ENCODE results near the gene TANGO2. TPM values are rescaled to one million over a fixed set of nuclear protein-coding genes. Genes with fewer than 3 reads are reported as not detected.
A peak's percentile ranks its signal among the peaks of the same experiment; 100 is the strongest.

The TANGO2 gene
- total and polyA plus RNA-seq, 9 of the 15 experiments (the other 6 are each of a cell fraction or from before 2014, with no cell fraction given) = 15.5 to 94.9 (median 70.1) TPM

DNA sequence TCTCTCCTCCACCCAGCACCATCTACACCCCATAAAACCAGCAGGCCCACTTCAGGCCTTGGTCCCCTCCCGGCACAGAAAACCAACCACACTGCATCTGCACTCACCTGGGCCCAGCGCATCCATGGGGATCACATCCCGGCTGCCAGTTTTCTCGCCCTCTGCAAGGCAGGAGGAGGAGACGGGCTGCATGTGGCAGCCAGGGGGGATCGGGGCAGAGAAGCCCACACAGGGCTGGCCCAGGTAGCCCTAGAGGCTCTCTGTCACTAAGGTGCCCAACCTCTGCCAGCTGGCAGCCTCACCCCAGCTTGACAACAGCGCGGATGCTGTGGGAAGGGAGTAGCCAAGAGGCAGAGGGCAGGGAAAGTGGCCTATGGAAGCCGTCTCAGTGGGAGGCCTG, 48.7 kb upstream of the TANGO2 start (continued):
- TF ChIP-seq, protein P1, sequence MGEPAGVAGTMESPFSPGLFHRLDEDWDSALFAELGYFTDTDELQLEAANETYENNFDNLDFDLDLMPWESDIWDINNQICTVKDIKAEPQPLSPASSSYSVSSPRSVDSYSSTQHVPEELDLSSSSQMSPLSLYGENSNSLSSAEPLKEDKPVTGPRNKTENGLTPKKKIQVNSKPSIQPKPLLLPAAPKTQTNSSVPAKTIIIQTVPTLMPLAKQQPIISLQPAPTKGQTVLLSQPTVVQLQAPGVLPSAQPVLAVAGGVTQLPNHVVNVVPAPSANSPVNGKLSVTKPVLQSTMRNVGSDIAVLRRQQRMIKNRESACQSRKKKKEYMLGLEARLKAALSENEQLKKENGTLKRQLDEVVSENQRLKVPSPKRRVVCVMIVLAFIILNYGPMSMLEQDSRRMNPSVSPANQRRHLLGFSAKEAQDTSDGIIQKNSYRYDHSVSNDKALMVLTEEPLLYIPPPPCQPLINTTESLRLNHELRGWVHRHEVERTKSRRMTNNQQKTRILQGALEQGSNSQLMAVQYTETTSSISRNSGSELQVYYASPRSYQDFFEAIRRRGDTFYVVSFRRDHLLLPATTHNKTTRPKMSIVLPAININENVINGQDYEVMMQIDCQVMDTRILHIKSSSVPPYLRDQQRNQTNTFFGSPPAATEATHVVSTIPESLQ (CRISPR knock-in tag; IDR thresholded peaks at IDR 0.05) = no peak
- TF ChIP-seq RBM14 (IDR thresholded peaks at IDR 0.05; ENCODE audit: borderline replicate concordance, insufficient read depth, low read depth, low read length) = no peak
- TF ChIP-seq ARID1B (IDR thresholded peaks at IDR 0.05) = no peak
- TF ChIP-seq ETV1 (tag; conservative IDR thresholded peaks at IDR 0.05; ENCODE audit: low read depth) = no peak
- TF ChIP-seq HCFC1 (IDR thresholded peaks at IDR 0.05; ENCODE audit: low read depth, low read length) = no peak
- TF ChIP-seq NCOA4 (IDR thresholded peaks at IDR 0.05; ENCODE audit: partially characterized antibody) = no peak
- no peak for TF ChIP-seq FOXK2 (conservative IDR thresholded peaks at IDR 0.05 in 1 of 2, IDR thresholded peaks at IDR 0.05 in 1 of 2; ENCODE audit: low read depth in 2 of 2)
- TF ChIP-seq SMAD3 (CRISPR knock-in tag; conservative IDR thresholded peaks at IDR 0.05) = no peak
- TF ChIP-seq, protein P2, sequence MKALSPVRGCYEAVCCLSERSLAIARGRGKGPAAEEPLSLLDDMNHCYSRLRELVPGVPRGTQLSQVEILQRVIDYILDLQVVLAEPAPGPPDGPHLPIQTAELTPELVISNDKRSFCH (CRISPR knock-in tag; IDR thresholded peaks at IDR 0.05) = no peak
- TF ChIP-seq, protein P2 (tag; IDR thresholded peaks at IDR 0.05) = peak; percentile 47; the same call in 1 of the 2 replicates
- TF ChIP-seq CC2D1A (IDR thresholded peaks at IDR 0.05) = no peak
- TF ChIP-seq, protein P3, sequence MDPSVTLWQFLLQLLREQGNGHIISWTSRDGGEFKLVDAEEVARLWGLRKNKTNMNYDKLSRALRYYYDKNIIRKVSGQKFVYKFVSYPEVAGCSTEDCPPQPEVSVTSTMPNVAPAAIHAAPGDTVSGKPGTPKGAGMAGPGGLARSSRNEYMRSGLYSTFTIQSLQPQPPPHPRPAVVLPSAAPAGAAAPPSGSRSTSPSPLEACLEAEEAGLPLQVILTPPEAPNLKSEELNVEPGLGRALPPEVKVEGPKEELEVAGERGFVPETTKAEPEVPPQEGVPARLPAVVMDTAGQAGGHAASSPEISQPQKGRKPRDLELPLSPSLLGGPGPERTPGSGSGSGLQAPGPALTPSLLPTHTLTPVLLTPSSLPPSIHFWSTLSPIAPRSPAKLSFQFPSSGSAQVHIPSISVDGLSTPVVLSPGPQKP (CRISPR knock-in tag; IDR thresholded peaks at IDR 0.05) = no peak
- TF ChIP-seq ADNP (tag; IDR thresholded peaks at IDR 0.05) = no peak
- TF ChIP-seq HNRNPH1 (optimal IDR thresholded peaks at IDR 0.05; ENCODE audit: low read depth, low read length) = no peak
- TF ChIP-seq HNRNPL (IDR thresholded peaks at IDR 0.05; ENCODE audit: low read depth, low read length) = no peak
- TF ChIP-seq ZFP36 (IDR thresholded peaks at IDR 0.05; ENCODE audit: low read depth, low read length, partially characterized antibody) = no peak
- TF ChIP-seq BCL6 (CRISPR knock-in tag; IDR thresholded peaks at IDR 0.05) = no peak
- no peak for TF ChIP-seq SNRNP70 (optimal IDR thresholded peaks at IDR 0.05; ENCODE audit: low read depth, low read length)
- no peak for TF ChIP-seq HDAC6 (IDR thresholded peaks at IDR 0.05; ENCODE audit: low read depth, low read length)
- peak; percentile 66; the same call in 1 of the 2 replicates for TF ChIP-seq TAF15 (IDR thresholded peaks at IDR 0.05; ENCODE audit: low read depth, low read length)
- no peak for TF ChIP-seq ZNF140 (CRISPR knock-in tag; IDR thresholded peaks at IDR 0.05)
- no peak for TF ChIP-seq SMARCB1 (IDR thresholded peaks at IDR 0.05; ENCODE audit: insufficient read length, low read depth)
- TF ChIP-seq JUND (IDR thresholded peaks at IDR 0.05; ENCODE audit: borderline replicate concordance, low read depth, low read length) = no peak
- TF ChIP-seq JUND (tag; IDR thresholded peaks at IDR 0.05; ENCODE audit: borderline replicate concordance, low read depth, low read length) = no peak
- TF ChIP-seq, protein P4, sequence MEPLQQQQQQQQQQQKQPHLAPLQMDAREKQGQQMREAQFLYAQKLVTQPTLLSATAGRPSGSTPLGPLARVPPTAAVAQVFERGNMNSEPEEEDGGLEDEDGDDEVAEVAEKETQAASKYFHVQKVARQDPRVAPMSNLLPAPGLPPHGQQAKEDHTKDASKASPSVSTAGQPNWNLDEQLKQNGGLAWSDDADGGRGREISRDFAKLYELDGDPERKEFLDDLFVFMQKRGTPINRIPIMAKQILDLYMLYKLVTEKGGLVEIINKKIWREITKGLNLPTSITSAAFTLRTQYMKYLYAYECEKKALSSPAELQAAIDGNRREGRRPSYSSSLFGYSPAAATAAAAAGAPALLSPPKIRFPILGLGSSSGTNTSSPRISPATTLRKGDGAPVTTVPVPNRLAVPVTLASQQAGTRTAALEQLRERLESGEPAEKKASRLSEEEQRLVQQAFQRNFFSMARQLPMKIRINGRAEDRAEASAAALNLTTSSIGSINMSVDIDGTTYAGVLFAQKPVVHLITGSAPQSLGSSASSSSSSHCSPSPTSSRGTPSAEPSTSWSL (CRISPR knock-in tag; IDR thresholded peaks at IDR 0.05; ENCODE audit: borderline replicate concordance) = no peak

Measured in K562 (cell line).